HG03575 (cell line): ENCODE results near the gene CDC42BPG.

ENCODE experiments used
- ATAC-seq: cut with Tn5 transposase; IDR thresholded peaks from one replicate; pipeline ENCODE4 v1.9.1; 2021; ENCODE audit not compliant: unreplicated experiment, insufficient number of reproducible peaks, low FRiP score; ENCODE audit errors: extremely low read depth

Gene CDC42BPG

GRCh38 chr11:64868904-64869570 lies 24.6 kb upstream of the CDC42BPG start:
- ATAC-seq: no peak

GRCh38 chr11:64867748-64868462 lies 23.5 kb upstream of the CDC42BPG start:
- ATAC-seq: no peak

GRCh38 chr11:64866173-64866491 lies 21.7 kb upstream of the CDC42BPG start:
- no peak for ATAC-seq

- no peak for ATAC-seq
Observed at GRCh38 chr11:64865286-64866172, 21.1 kb upstream of the CDC42BPG start.

GRCh38 chr11:64864473-64865285 lies 20.2 kb upstream of the CDC42BPG start:
- ATAC-seq: no peak

GRCh38 chr11:64864135-64864472 lies 19.7 kb upstream of the CDC42BPG start:
- ATAC-seq: no peak

- ATAC-seq: no peak
Observed at GRCh38 chr11:64863391-64864060, 19.1 kb upstream of the CDC42BPG start.

GRCh38 chr11:64862987-64863390 lies 18.5 kb upstream of the CDC42BPG start:
- no peak for ATAC-seq

- no peak for ATAC-seq
Observed at GRCh38 chr11:64861227-64861975, 16.9 kb upstream of the CDC42BPG start.

- peak; percentile 65 for ATAC-seq
Observed at GRCh38 chr11:64859542-64860414, 15.3 kb upstream of the CDC42BPG start.

- no peak for ATAC-seq
Observed at GRCh38 chr11:64858467-64859263, 14.2 kb upstream of the CDC42BPG start.

GRCh38 chr11:64857485-64857884 lies 13.0 kb upstream of the CDC42BPG start:
- no peak for ATAC-seq

- ATAC-seq: no peak
Observed at GRCh38 chr11:64856382-64857227, 12.2 kb upstream of the CDC42BPG start.

GRCh38 chr11:64855596-64856304 lies 11.3 kb upstream of the CDC42BPG start:
- ATAC-seq: no peak
